MCF 10A (cell line): ENCODE measurements around the gene TNNT2. TPM values are rescaled to one million over a fixed set of nuclear protein-coding genes. Genes with fewer than 3 reads are reported as not detected.

Experiments used
- BruUV-seq: library from RNA; stranded (reverse); fragments of 400-500 nt; replicated peaks from 2 replicates; lab custom pipeline; 2021; lab: Mats Ljungman, UMichigan
- CTCF ChIA-PET: fragments of 300-600 bp; sonication (Branson Sonifier 250); formaldehyde crosslinking; extraction: SDS; loops from one replicate; lab custom pipeline; 2021; ENCODE audit warnings: antibody characterized with exemption, inconsistent platforms; lab: Yijun Ruan, JAX
- POLR2A ChIA-PET: fragments of 300-600, 350-650 bp; sonication (Branson Sonifier 250); formaldehyde crosslinking; extraction: SDS; loops from one replicate; lab custom pipeline; 2020; ENCODE audit warnings: antibody characterized with exemption, inconsistent platforms; lab: Yijun Ruan, JAX
- DNase-seq: peaks from one replicate; pipeline ENCODE4 v3.0.0-alpha.2; 2018; ENCODE audit not compliant: unreplicated experiment
- H3K27ac Mint-ChIP-seq: one replicate; pipeline ENCODE4 v1.8.0; 2022; ENCODE audit warnings: mild to moderate bottlenecking, low read depth, mixed read lengths; ENCODE audit not compliant: unreplicated experiment
- H3K27me3 Mint-ChIP-seq: one replicate; pipeline ENCODE4 v1.8.0; 2022; ENCODE audit warnings: mixed read lengths; ENCODE audit not compliant: insufficient read depth, unreplicated experiment
- H3K36me3 Mint-ChIP-seq: one replicate; pipeline ENCODE4 v1.8.0; 2022; ENCODE audit warnings: mild to moderate bottlenecking, moderate library complexity, mixed read lengths; ENCODE audit not compliant: insufficient read depth, unreplicated experiment
- H3K4me1 Mint-ChIP-seq: one replicate; pipeline ENCODE4 v1.8.0; 2022; ENCODE audit warnings: mixed read lengths; ENCODE audit not compliant: insufficient read depth, unreplicated experiment
- H3K4me3 Mint-ChIP-seq: one replicate; pipeline ENCODE4 v1.8.0; 2022; ENCODE audit warnings: mild to moderate bottlenecking, moderate library complexity, mixed read lengths; ENCODE audit not compliant: unreplicated experiment
- H3K9me3 Mint-ChIP-seq: one replicate; pipeline ENCODE4 v1.8.0; 2022; ENCODE audit warnings: mixed read lengths; ENCODE audit not compliant: unreplicated experiment
- CTCF ChIP-seq: fragments of 200-600 bp; IDR thresholded peaks from one replicate; pipeline ENCODE4 v1.8.0; 2022; ENCODE audit warnings: antibody characterized with exemption, mild to moderate bottlenecking; ENCODE audit not compliant: unreplicated experiment
- intact Hi-C: fragments of 100-400 bp; cut with micrococcal nuclease; formaldehyde crosslinking; loops from 2 replicates; pipeline ENCODE4 v1.14.1; 2022
- total RNA-seq: library from RNA; stranded (reverse); gene quantifications from 2 replicates; pipeline ENCODE4 v1.2.3, GENCODE V29; 2022

Gene TNNT2
- total RNA-seq, 1 experiment from 2014 or later: 0.37 TPM

GRCh38 chr1:201383647-201384405 is 6.3 kb upstream of the TNNT2 start:
- no peak for TF ChIP-seq CTCF
- peaks cover 12% of the 10 kb centered on the region for H3K36me3 Mint-ChIP-seq
- H3K4me3 Mint-ChIP-seq: no peak overlapping the region
- H3K9me3 Mint-ChIP-seq: no peaks in the 10 kb centered on the region
- ChIA-PET POLR2A (interaction anchor here (0.6 to 2.1 kb wide), 5 partner anchors 11 to 124 kb away, joined by 3 to 5 read pairs (median 3); no protein-coding TSS in a partner anchor), CTCF (interaction anchor here (0.6 to 20.0 kb wide), 19 partner anchors 9 to 320 kb away, joined by 3 to 539 read pairs (median 6); no protein-coding TSS in a partner anchor)
- H3K27ac Mint-ChIP-seq: no peak overlapping the region
- no peak for DNase-seq
- H3K27me3 Mint-ChIP-seq: no peaks in the 10 kb centered on the region
- intact Hi-C loops: loop anchor here (2.0 kb wide), 1 partner anchor 129 kb away; no protein-coding TSS in a partner anchor
- BruUV-seq: no TSS peak
- H3K4me1 Mint-ChIP-seq: peaks cover 19% of the 10 kb centered on the region

- CTCF ChIA-PET: interaction anchor here (0.5 to 20.0 kb wide), 11 partner anchors 12 to 279 kb away, joined by 3 to 539 read pairs (median 5); no protein-coding TSS in a partner anchor
- no peak for TF ChIP-seq CTCF
- POLR2A ChIA-PET: interaction anchor here (0.6 to 0.8 kb wide), 3 partner anchors 13 to 477 kb away, joined by 3 to 4 read pairs (median 3); no protein-coding TSS in a partner anchor
- H3K4me1 Mint-ChIP-seq: peaks cover 19% of the 10 kb centered on the region
- DNase-seq: no peak
- intact Hi-C loops: no loop called here
- H3K27me3 Mint-ChIP-seq: no peaks in the 10 kb centered on the region
- no peaks in the 10 kb centered on the region for H3K36me3 Mint-ChIP-seq
- H3K9me3 Mint-ChIP-seq: no peaks in the 10 kb centered on the region
- no peak overlapping the region for H3K27ac Mint-ChIP-seq
- no peak overlapping the region for H3K4me3 Mint-ChIP-seq
- BruUV-seq: no TSS peak
Observed at GRCh38 chr1:201381130-201381529, 3.6 kb upstream of the TNNT2 start.

- no peak for DNase-seq
- BruUV-seq: no TSS peak
Observed at GRCh38 chr1:201379733-201380242, 2.3 kb upstream of the TNNT2 start.

More at GRCh38 chr1:201379733-201380242, 2.3 kb upstream of the TNNT2 start:
- Mint-ChIP-seq H3K27ac (no peak overlapping the region), H3K27me3 (peaks cover 6% of the 10 kb centered on the region), H3K4me3 (no peak overlapping the region), H3K36me3 (no peaks in the 10 kb centered on the region), H3K4me1 (peaks cover 15% of the 10 kb centered on the region), H3K9me3 (no peaks in the 10 kb centered on the region)
- ChIA-PET CTCF (interaction anchor here (0.6 to 20.0 kb wide), 5 partner anchors 10 to 756 kb away, joined by 3 to 539 read pairs (median 4); no protein-coding TSS in a partner anchor), POLR2A (interaction anchor here (0.6 to 1.0 kb wide), 5 partner anchors 21 to 685 kb away, joined by 3 to 4 read pairs (median 3); no protein-coding TSS in a partner anchor)
- intact Hi-C loops: no loop called here
- no peak for TF ChIP-seq CTCF
